Heart right ventricle (tissue), 16 donors: Measurements from ENCODE around the gene NRARP. TPM values are rescaled to one million over a fixed set of nuclear protein-coding genes. Genes with fewer than 3 reads are reported as not detected.
A peak's percentile ranks its signal among the peaks of the same experiment; 100 is the strongest.

Experiments used
- ATAC-seq, 8 donors: fragments of 200-7000 bp; cut with Tn5 transposase; one replicate each; pipeline ENCODE4 v1.9.1; 2020; ENCODE audit warnings: mild to moderate bottlenecking in 8 of 8, moderate library complexity in 8 of 8, moderate number of reproducible peaks in 1 of 8
- DNase-seq, 2 donors: peaks; one replicate each; pipeline ENCODE4 v3.0.0-alpha.2; 2020
- H3K27ac ChIP-seq, 10 donors: fragments of 200-600 bp; sonication (generic) in 2 of 10; one replicate each; pipeline versions ENCODE4 v1.5.0 to v1.8.0; 2020 to 2022; ENCODE audit warnings: mild to moderate bottlenecking in 3 of 10
- H3K27me3 ChIP-seq, 7 donors: fragments of 200-600 bp; one replicate each; pipeline ENCODE4 v1.8.0; 2021 to 2022; ENCODE audit warnings: mild to moderate bottlenecking in 2 of 7
- H3K36me3 ChIP-seq, 9 donors: fragments of 200-600 bp; sonication (generic) in 1 of 9; one replicate each; pipeline versions ENCODE4 v1.5.0 to v1.8.0; 2020 to 2022; ENCODE audit warnings: mild to moderate bottlenecking in 2 of 9
- H3K4me1 ChIP-seq, 9 donors: fragments of 200-600 bp; sonication (generic) in 1 of 9; one replicate each; pipeline versions ENCODE4 v1.5.0 to v1.8.0; 2020 to 2022; ENCODE audit warnings: mild to moderate bottlenecking in 4 of 9
- H3K4me3 ChIP-seq, 10 donors: fragments of 200-600 bp; sonication (generic) in 2 of 10; one replicate each; pipeline versions ENCODE4 v1.5.0 to v1.8.0; 2020 to 2022; ENCODE audit warnings: mild to moderate bottlenecking in 7 of 10, moderate library complexity in 2 of 10
- H3K9me3 ChIP-seq, 11 donors: fragments of 200-600 bp in 10 of 11; sonication (generic) in 2 of 11; one replicate each; pipeline versions ENCODE4 v1.5.0 to v1.8.0; 2013 to 2022; ENCODE audit warnings: mild to moderate bottlenecking in 2 of 11, control low read depth in 1 of 11, moderate library complexity in 1 of 11
- CTCF ChIP-seq, 9 donors: fragments of 200-600 bp; sonication (generic) in 2 of 9; IDR thresholded peaks; one replicate each; pipeline versions ENCODE4 v1.5.0 to v1.8.0; 2021 to 2022; ENCODE audit warnings: antibody characterized with exemption in 9 of 9, mild to moderate bottlenecking in 5 of 9, moderate library complexity in 1 of 9
- WGBS, 2 donors: extraction: QIAGEN DNeasy Blood & Tissue Kit; methylation state at CpG; one replicate each; pipeline ENCODE4 v1.1.7; 2013; ENCODE audit warnings: inconsistent platforms in 1 of 2; 5-methylcytosine and 5-hydroxymethylcytosine counted together
- intact Hi-C, 10 donors: fragments of 100-400 bp; cut with DNase I; formaldehyde crosslinking; loops; one replicate each; pipeline versions ENCODE4 v1.11.1 to v1.14.2; 2022
- polyA plus RNA-seq, 2 donors: library from polyadenylated mRNA; stranded (reverse); fragments of 200-250 nt; gene quantifications; one replicate each; pipeline ENCODE4 v1.2.3, GENCODE V29; 2013
- total RNA-seq, 10 donors: library from RNA; stranded (reverse); fragmentation: NEBNext Ultra II Directional in 3 of 10; extraction: Animal tissue kit (Norgen Biotek cat#: 25700) in 3 of 10; gene quantifications; one replicate each; pipeline versions ENCODE4 v1.2.1 to v1.2.4, GENCODE V29; 2021 to 2023
- donor health status: Arrhythmogenic right ventricular cardiomyopathy.
- donor health status: ischemic (EF 13 %, LVEDD 7.1; RV severe dilation, severe dysfunction).
- donor health status: healthy with polysubstance abuse.
- donor health status: DM: no; HTN: yes; CAD: no.
- donor health status: DM: no; HTN: no; CAD: no.
- donor health status: ischemic (EF 25% LVEDD 6.9; RV normal size, moderate dysfunction).
- donor health status: ischemic (EF 25% LVEDD 5.7; RV mildly dilated, moderate dysfunction).
- donor health status: healthy.
- donor health status: DM: yes; HTN: yes; CAD: no.
- donor health status: Ischemic cardiomyopathy.
- donor health status: ischemic (EF 35%, LVEDD 5.7; RV mildly dilated, moderate dysfunction).
- donor health status: nonischemic (EF 11% LVEDD 7.7; RV severe dilation, severe dysfunction).
- donor health status: DM: yes; HTN: yes; CAD: no.
- donor health status: PGD.
- donor health status: ischemic (EF 29% LVEDD 5.4; RV normal size, mild dysfunction).
- donor health status: nonischemic (EF 23%, LVEDD 6.1; RV moderate dilation, normal function).

The NRARP gene
- total and polyA plus RNA-seq, 12 donors = 2.0 to 20.8 (median 11.1) TPM

GRCh38 chr9:137318602-137319001 is 16.5 kb upstream of the NRARP start:
- WGBS, 2 donors = 63 to 67% methylated on average over 18 of the region's 18 CpGs
- DNase-seq (no peak), ATAC-seq (no peak)
- H3K9me3 ChIP-seq = no peaks in the 10 kb centered on the region
- peaks cover 0 to 25% (median 12%) of the 10 kb centered on the region in 7 donors for H3K27me3 ChIP-seq
- intact Hi-C loops = no loop called here
- TF ChIP-seq CTCF (IDR thresholded peaks at IDR 0.05) = no peak
- peak overlapping the region; percentile 57 to 91 (median 84) for H3K27ac ChIP-seq
- no peaks in the 10 kb centered on the region for H3K36me3 ChIP-seq
- peaks cover 31 to 82% (median 62%) of the 10 kb centered on the region in 9 donors for H3K4me1 ChIP-seq
- peak overlapping the region in 4 of 10 donors; percentile 1 to 28 (median 6) for H3K4me3 ChIP-seq

GRCh38 chr9:137317718-137318511 is 15.8 kb upstream of the NRARP start:
- Histone ChIP-seq H3K27ac (peak overlapping the region; percentile 61 to 91 (median 84)), H3K36me3 (no peaks in the 10 kb centered on the region), H3K4me3 (no peak overlapping the region), H3K9me3 (no peaks in the 10 kb centered on the region), H3K27me3 (peaks cover 0 to 25% (median 12%) of the 10 kb centered on the region in 7 donors), H3K4me1 (peaks cover 31 to 82% (median 62%) of the 10 kb centered on the region in 9 donors)
- DNase-seq = peak in 1 of 2 donors; percentile 10
- 70 to 72% methylated on average over 24 of the region's 24 CpGs for WGBS, 2 donors
- peak in 4 of 8 donors; percentile 1 to 29 (median 18) for ATAC-seq
- no peak for TF ChIP-seq CTCF (IDR thresholded peaks at IDR 0.05)
- intact Hi-C loops = no loop called here

GRCh38 chr9:137317021-137317717 is 15.1 kb upstream of the NRARP start:
- H3K4me1 ChIP-seq = peaks cover 31 to 82% (median 62%) of the 10 kb centered on the region in 9 donors
- H3K36me3 ChIP-seq = no peaks in the 10 kb centered on the region
- no peaks in the 10 kb centered on the region for H3K9me3 ChIP-seq
- TF ChIP-seq CTCF (IDR thresholded peaks at IDR 0.05) = no peak
- WGBS, 2 donors = 90 to 96% methylated on average over 19 of the region's 19 CpGs
- no peak for ATAC-seq
- peak overlapping the region in 1 of 10 donors; percentile 32 for H3K4me3 ChIP-seq
- peak overlapping the region; percentile 61 to 91 (median 84) for H3K27ac ChIP-seq
- intact Hi-C loops = no loop called here
- no peak for DNase-seq
- H3K27me3 ChIP-seq = peaks cover 0 to 25% (median 12%) of the 10 kb centered on the region in 7 donors
